NT2/D1 (cell line): Measurements from ENCODE around the gene ARPC2.

Source experiments
- DNase-seq: peaks from one replicate; pipeline ENCODE4 v3.0.0-alpha.2; 2011; ENCODE audit warnings: low read depth, low spot score
- H3K27me3 ChIP-seq: 2 replicates; pipeline ENCODE4 v1.6.0; 2011; ENCODE audit warnings: mild to moderate bottlenecking; ENCODE audit not compliant: insufficient read length, insufficient read depth
- H3K36me3 ChIP-seq: 2 replicates; pipeline ENCODE4 v1.6.1; 2011; ENCODE audit warnings: mild to moderate bottlenecking, low read length, mixed read lengths; ENCODE audit not compliant: insufficient read depth, insufficient read length
- H3K4me1 ChIP-seq: 2 replicates; pipeline ENCODE4 v1.5.1; 2011; ENCODE audit not compliant: insufficient read depth, insufficient read length
- H3K4me3 ChIP-seq: 2 replicates; pipeline ENCODE4 v1.5.1; 2011; ENCODE audit warnings: low read depth; ENCODE audit not compliant: insufficient read length
- H3K9ac ChIP-seq: 2 replicates; pipeline ENCODE4 v1.6.0; 2011; ENCODE audit warnings: low read depth; ENCODE audit not compliant: insufficient read length
- H3K9me3 ChIP-seq: 2 replicates; pipeline ENCODE4 v1.5.1; 2011; ENCODE audit warnings: mild to moderate bottlenecking, low read length; ENCODE audit not compliant: insufficient read depth
- SUZ12 ChIP-seq: IDR thresholded peaks from 2 replicates; pipeline ENCODE4 v1.6.1; 2011; ENCODE audit not compliant: insufficient read length, insufficient read depth; ENCODE audit errors: extremely low read depth
- YY1 ChIP-seq: IDR thresholded peaks from 2 replicates; pipeline ENCODE4 v1.6.1; 2011; ENCODE audit not compliant: insufficient read length, insufficient read depth
- ZNF274 ChIP-seq: IDR thresholded peaks from 2 replicates; pipeline ENCODE4 v1.6.1; 2011; ENCODE audit warnings: mild to moderate bottlenecking, low read depth, low read length

ARPC2 gene

DNA sequence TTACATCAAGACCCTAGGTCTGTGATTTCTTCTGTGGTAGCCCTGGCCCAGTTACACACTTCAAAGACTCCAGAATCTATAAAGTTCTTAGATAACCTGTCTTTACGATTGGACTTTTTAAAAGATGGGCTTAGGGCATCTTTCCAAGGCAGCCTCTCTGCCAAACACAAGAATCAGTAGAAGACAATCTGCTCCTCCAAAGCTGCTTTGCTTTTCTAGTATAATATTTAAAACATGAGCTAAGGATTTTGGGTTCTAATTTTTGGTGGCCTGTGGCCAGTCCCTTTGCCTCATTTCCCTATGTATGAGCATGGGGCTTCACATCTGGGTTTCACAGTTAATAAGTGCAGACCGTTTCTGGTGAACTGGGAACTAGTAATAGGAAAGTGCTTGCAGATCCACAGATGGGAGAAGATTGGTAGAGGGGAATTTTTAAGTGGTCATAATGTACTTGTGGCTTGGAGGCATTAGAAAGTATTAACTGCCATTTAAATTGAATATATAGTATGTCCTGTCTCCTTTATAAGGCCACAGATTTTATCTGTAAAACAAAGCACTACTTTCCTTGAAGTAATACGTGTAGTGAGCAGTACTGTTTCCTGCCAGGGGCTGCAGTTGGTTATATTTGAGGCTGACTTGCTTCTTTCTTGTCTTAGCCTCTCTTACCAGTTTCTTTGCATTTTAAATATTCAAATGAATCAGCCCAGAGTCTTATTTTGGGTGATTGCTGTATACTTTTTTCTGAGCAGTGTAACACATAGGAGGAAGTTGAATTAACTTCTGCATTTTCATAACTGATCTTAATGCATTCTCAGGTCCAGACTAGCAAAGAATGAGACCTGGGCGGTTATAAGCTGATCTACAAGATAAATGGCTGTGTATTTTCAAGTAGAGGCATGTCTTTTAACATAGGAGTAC is 1.5 kb downstream of the ARPC2 start:
- H3K9me3 ChIP-seq: no peaks in the 10 kb centered on the region
- no peak for DNase-seq
- TF ChIP-seq YY1 (no peak), SUZ12 (no peak), ZNF274 (no peak)
- H3K4me1 ChIP-seq: no peaks in the 10 kb centered on the region
- H3K36me3 ChIP-seq: peaks cover 41% of the 10 kb centered on the region
- peak overlapping the region; percentile 90 for H3K9ac ChIP-seq
- H3K4me3 ChIP-seq: peak overlapping the region; percentile 96
- no peaks in the 10 kb centered on the region for H3K27me3 ChIP-seq

DNA sequence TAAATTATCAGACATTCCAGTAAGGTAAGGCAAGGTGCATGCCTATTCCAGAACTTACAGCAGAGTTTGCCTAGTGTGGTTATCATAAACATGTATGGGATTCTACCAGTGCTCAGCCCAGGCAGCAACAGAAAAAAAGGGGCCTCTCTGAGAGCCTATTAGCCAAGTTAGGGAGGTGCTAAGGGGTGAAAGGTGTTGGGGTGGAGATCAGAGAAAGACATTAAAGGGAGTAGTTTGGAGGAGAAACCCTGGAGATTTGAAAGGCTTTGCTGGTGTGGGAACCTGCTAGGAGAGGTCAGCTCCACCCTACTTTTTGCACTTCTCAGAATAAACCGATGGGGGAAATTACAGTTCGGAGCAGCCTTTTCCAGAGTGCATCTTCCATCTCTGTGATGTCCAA is 2.9 kb downstream of the ARPC2 start:
- Histone ChIP-seq H3K4me1 (no peaks in the 10 kb centered on the region), H3K9ac (no peak overlapping the region), H3K4me3 (no peak overlapping the region), H3K27me3 (no peaks in the 10 kb centered on the region), H3K36me3 (peaks cover 55% of the 10 kb centered on the region), H3K9me3 (no peaks in the 10 kb centered on the region)
- no peak for DNase-seq
- no peak for TF ChIP-seq ZNF274
- no peak for TF ChIP-seq YY1
- no peak for TF ChIP-seq SUZ12

DNA sequence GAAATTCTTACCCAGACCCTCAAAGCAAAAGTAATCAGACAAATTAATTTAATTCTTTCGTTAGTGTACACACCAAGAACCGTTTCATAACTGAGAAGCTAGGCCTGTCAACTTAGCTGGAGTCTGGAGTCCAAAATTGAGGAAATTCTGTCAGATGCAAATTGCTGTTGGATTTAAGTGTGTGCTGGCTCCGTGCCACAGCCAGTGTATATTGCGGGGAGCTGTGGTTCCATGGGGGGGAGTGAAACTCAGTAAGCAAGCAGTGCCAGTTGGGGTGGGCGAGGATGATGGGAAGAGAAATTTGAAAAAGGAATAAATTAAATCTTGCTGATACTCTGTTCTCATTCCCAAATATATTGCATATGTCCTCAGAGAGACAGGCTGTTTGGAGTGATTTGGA is 4.0 kb downstream of the ARPC2 start:
- no peak for DNase-seq
- H3K27me3 ChIP-seq: no peaks in the 10 kb centered on the region
- H3K9me3 ChIP-seq: no peaks in the 10 kb centered on the region
- no peak overlapping the region for H3K4me3 ChIP-seq
- H3K9ac ChIP-seq: no peak overlapping the region
- TF ChIP-seq YY1 (no peak), ZNF274 (no peak), SUZ12 (no peak)
- no peaks in the 10 kb centered on the region for H3K4me1 ChIP-seq
- peaks cover 66% of the 10 kb centered on the region for H3K36me3 ChIP-seq

DNA sequence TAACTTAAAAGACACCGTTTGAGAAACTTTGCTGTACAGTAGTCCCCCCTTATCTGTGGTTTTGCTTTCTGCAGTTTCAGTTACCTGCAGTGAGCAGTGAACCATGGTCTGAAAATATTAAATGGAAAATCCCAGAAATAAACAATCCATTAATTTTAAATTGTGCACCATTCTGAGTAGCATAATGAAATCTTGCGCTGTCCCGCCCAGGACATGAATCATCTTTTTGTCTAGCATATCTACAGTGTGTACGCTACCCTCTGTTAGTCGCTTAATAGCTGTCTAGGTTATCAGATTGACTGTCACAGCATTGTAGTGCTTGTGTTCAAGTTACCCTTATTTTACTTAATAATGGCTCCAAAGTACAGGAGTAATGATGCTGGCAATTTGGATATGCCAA is 6.1 kb downstream of the ARPC2 start:
- H3K9ac ChIP-seq: no peak overlapping the region

DNA sequence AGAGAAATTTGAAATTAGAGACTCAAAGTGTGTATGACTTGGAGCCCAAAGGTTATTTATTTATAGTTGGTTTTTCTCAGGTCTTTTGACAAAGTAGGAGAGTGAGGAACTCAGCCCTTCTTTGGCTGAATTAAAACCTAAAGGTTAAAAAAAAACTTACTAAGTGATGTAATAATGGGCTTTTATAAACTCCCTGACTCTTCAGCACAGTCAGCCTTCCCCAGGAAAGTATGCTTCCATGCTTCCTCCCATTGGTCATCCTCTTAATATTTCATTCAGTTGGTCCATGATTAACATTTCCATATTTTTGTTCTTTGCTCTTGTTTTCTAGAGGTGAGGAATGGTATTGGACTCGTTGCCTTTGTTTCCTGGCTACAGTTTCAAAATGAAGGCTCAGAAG is 7.2 kb downstream of the ARPC2 start:
- Histone ChIP-seq H3K4me3 (no peak overlapping the region), H3K9me3 (no peaks in the 10 kb centered on the region), H3K4me1 (no peaks in the 10 kb centered on the region), H3K9ac (no peak overlapping the region), H3K36me3 (peaks cover 78% of the 10 kb centered on the region), H3K27me3 (no peaks in the 10 kb centered on the region)
- DNase-seq: no peak
- TF ChIP-seq SUZ12: no peak
- no peak for TF ChIP-seq ZNF274
- TF ChIP-seq YY1: no peak

More for the DNA sequence above, 6.1 kb downstream of the ARPC2 start:
- H3K4me3 ChIP-seq: no peak overlapping the region
- TF ChIP-seq SUZ12 (no peak), ZNF274 (no peak), YY1 (no peak)
- H3K36me3 ChIP-seq: peaks cover 78% of the 10 kb centered on the region
- no peaks in the 10 kb centered on the region for H3K9me3 ChIP-seq
- H3K27me3 ChIP-seq: no peaks in the 10 kb centered on the region
- DNase-seq: no peak
- H3K4me1 ChIP-seq: no peaks in the 10 kb centered on the region

DNA sequence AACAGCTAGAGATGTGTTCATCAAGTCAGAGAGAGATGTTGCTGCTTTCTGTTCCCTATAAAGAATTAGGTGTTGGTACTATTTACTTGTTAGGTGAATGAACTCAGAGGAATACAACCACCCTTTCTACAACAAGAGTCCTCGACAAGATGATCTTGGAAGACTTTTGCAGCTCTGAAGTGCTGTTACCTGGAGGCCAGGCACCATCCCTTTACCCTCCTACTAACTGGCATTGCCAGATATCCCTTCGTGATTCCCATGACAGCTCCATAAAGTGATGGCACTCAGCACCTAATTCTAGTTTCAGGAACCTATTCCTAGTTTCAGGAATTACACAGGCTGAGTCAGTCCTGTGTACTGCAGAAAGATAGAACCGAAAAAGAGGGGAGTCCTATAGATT is 9.9 kb downstream of the ARPC2 start:
- no peak overlapping the region for H3K9ac ChIP-seq
- no peaks in the 10 kb centered on the region for H3K4me1 ChIP-seq
- no peaks in the 10 kb centered on the region for H3K9me3 ChIP-seq
- TF ChIP-seq SUZ12: no peak
- no peak for TF ChIP-seq ZNF274
- TF ChIP-seq YY1: no peak
- H3K36me3 ChIP-seq: peaks cover 82% of the 10 kb centered on the region
- H3K27me3 ChIP-seq: no peaks in the 10 kb centered on the region
- H3K4me3 ChIP-seq: no peak overlapping the region
- no peak for DNase-seq

DNA sequence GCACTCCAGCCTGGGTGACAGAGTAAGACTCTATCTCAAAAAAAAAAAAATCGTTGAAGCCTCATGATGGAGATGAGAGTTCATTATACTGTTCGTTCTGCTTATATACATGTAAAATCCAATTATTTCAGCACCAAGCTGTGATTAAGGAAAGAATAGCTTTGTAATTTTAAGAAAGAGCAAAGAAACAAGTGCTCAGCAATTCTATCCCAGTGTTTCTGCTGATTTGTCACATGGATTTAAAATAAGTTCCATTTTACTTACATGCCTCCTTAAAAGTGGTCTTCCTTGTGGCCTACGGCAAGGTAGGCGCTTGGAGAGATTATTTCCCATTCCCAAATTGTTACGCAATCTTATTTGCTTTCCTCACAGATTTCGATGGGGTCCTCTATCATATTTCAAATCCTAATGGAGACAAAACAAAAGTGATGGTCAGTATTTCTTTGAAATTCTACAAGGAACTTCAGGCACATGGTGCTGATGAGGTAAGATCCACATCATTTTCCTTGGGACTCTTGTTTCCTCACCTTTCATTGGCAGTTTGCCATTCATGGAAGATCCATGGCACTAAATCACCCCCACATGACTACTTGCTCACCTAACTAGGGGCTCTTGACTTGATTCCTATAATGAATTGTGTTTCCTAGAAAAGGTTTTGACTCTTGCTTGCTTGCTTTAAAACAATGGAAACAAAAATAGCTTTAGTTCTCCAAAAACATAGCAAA is 11.5 kb downstream of the ARPC2 start:
- Histone ChIP-seq H3K4me3 (no peak overlapping the region), H3K36me3 (peaks cover 83% of the 10 kb centered on the region)

More for the DNA sequence above, 11.5 kb downstream of the ARPC2 start:
- no peak for TF ChIP-seq YY1
- TF ChIP-seq SUZ12: no peak
- no peak for TF ChIP-seq ZNF274
- Histone ChIP-seq H3K4me1 (no peaks in the 10 kb centered on the region), H3K27me3 (no peaks in the 10 kb centered on the region), H3K9me3 (no peaks in the 10 kb centered on the region), H3K9ac (no peak overlapping the region)
- DNase-seq: no peak
